Skin epidermis (tissue), 12 donors: ENCODE data around the gene CYGB.
"Not testable (repeated sequence)": the region's sequence is repeated elsewhere in the genome, so short reads cannot be mapped to it uniquely, and the experiment has no call there.

ENCODE experiments used
- H3K27ac ChIP-seq, 21 experiments: fragments of 200-600 bp; sonication (generic) in 11 of 21; one replicate each; pipeline ENCODE4 v1.5.0; 2020; ENCODE audit warnings: mild to moderate bottlenecking in 3 of 21, inconsistent platforms in 2 of 21, moderate library complexity in 2 of 21
- H3K4me3 ChIP-seq, 7 experiments: fragments of 200-600 bp; sonication (generic) in 2 of 7; one replicate each; pipeline ENCODE4 v1.5.0; 2020; ENCODE audit warnings: inconsistent platforms in 2 of 7, mild to moderate bottlenecking in 2 of 7, moderate library complexity in 1 of 7

Gene CYGB

GRCh38 chr17:76542566-76542971 lies 5.1 kb upstream of the CYGB start:
- H3K4me3 ChIP-seq: no peak overlapping the region
- H3K27ac ChIP-seq: peak overlapping the region in 1 of 21 experiments; percentile 2

- peak overlapping the region in 1 of 21 experiments; percentile 80 for H3K27ac ChIP-seq
- H3K4me3 ChIP-seq: no peak overlapping the region
These were observed 4.4 kb upstream of the CYGB start for GRCh38 chr17:76541739-76542454.

GRCh38 chr17:76540381-76541300 lies 3.1 kb upstream of the CYGB start:
- peak overlapping the region in 4 of 7 experiments; percentile 0 to 30 (median 2) for H3K4me3 ChIP-seq
- H3K27ac ChIP-seq: peak overlapping the region in 10 of 21 experiments; percentile 1 to 80 (median 24)

- Histone ChIP-seq H3K4me3 (peak within 1 kb of the TSS in 4 of 7 experiments; percentile 0 to 30 (median 2)), H3K27ac (peak within 1 kb of the TSS in 10 of 21 experiments; percentile 1 to 88 (median 24))
These were observed 2.2 kb upstream of the CYGB start, which contains the start of gene PRCD for GRCh38 chr17:76539631-76540271. PRCD (plus strand) TSS chr17:76540044; CDS start chr17:76540142, 98 bp downstream.

- H3K4me3 ChIP-seq: peak overlapping the region in 1 of 7 experiments; percentile 41
These were observed 1.5 kb upstream of the CYGB start for GRCh38 chr17:76538941-76539570.

GRCh38 chr17:76538281-76538931 lies 897 bp upstream of the CYGB start:
- peak overlapping the region in 17 of 21 experiments; percentile 10 to 88 (median 50) for H3K27ac ChIP-seq
- H3K4me3 ChIP-seq: peak overlapping the region; percentile 18 to 46 (median 29)

More at GRCh38 chr17:76538941-76539570, 1.5 kb upstream of the CYGB start:
- H3K27ac ChIP-seq: peak overlapping the region in 4 of 21 experiments; percentile 49 to 88 (median 76)

- Histone ChIP-seq H3K4me3 (peak overlapping the region; percentile 4 to 46 (median 28)), H3K27ac (peak overlapping the region in 12 of 21 experiments; percentile 16 to 79 (median 60))
These were observed 276 bp downstream of the CYGB start for GRCh38 chr17:76537288-76537577.

GRCh38 chr17:76536511-76537287 lies 810 bp downstream of the CYGB start:
- H3K27ac ChIP-seq: peak overlapping the region in 13 of 21 experiments; percentile 16 to 79 (median 54)
- peak overlapping the region; percentile 4 to 46 (median 28) for H3K4me3 ChIP-seq

GRCh38 chr17:76535788-76536510 lies 1.6 kb downstream of the CYGB start:
- Histone ChIP-seq H3K4me3 (peak overlapping the region in 1 of 7 experiments; percentile 41), H3K27ac (peak overlapping the region in 7 of 21 experiments; percentile 16 to 71 (median 59))

GRCh38 chr17:76534831-76535732 lies 2.4 kb downstream of the CYGB start:
- no peak overlapping the region for H3K4me3 ChIP-seq
- H3K27ac ChIP-seq: peak overlapping the region in 10 of 21 experiments; percentile 1 to 59 (median 32)

- not testable (repeated sequence) for H3K27ac ChIP-seq, H3K4me3 ChIP-seq
These were observed 3.7 kb downstream of the CYGB start for GRCh38 chr17:76533640-76534359.

- H3K4me3 ChIP-seq: no peak overlapping the region
- peak overlapping the region in 8 of 21 experiments; percentile 1 to 94 (median 84) for H3K27ac ChIP-seq
These were observed 5.3 kb downstream of the CYGB start for GRCh38 chr17:76532072-76532651.

GRCh38 chr17:76531486-76532038 lies 5.9 kb downstream of the CYGB start:
- Histone ChIP-seq H3K27ac (peak overlapping the region in 14 of 21 experiments; percentile 39 to 94 (median 84)), H3K4me3 (no peak overlapping the region)

- H3K4me3 ChIP-seq: no peak overlapping the region
- H3K27ac ChIP-seq: peak overlapping the region in 20 of 21 experiments; percentile 39 to 94 (median 84)
These were observed 6.6 kb downstream of the CYGB start for GRCh38 chr17:76530811-76531485.
